ENCODE measurements around the gene CCR3.

CCR3 gene

GRCh38 chr3:46286947-46287565 is 44.8 kb downstream of the CCR3 start:
- Histone ChIP-seq H3K4me2 (ENCODE audit: insufficient read depth, low read length) (no peak overlapping the region), H3K36me3 (ENCODE audit: insufficient read depth, low read length) (no peaks in the 10 kb centered on the region), H3K4me1 (ENCODE audit: insufficient read depth, low read length) (peaks cover 27% of the 10 kb centered on the region), H4K20me1 (ENCODE audit: insufficient read depth, low read length) (no peaks in the 10 kb centered on the region), H2AFZ (ENCODE audit: low read depth, low read length) (no peak overlapping the region), H3K9me3 (ENCODE audit: insufficient read depth, low read length, severe bottlenecking) (no peaks in the 10 kb centered on the region), H3K79me2 (ENCODE audit: insufficient read depth, low read length) (no peaks in the 10 kb centered on the region), H3K27me3 (ENCODE audit: insufficient read depth, low read length, poor library complexity) (no peaks in the 10 kb centered on the region), H3K27ac (ENCODE audit: low read length) (no peak overlapping the region), H3K4me3 (ENCODE audit: low read depth in 1 of 2, low read length in 2 of 2) (no peak overlapping the region), H3K9ac (ENCODE audit: low read depth, low read length) (no peak overlapping the region)
- ATAC-seq (ENCODE audit: insufficient read depth, low read depth): no peak
- TF ChIP-seq CTCF (IDR thresholded peaks at IDR 0.05; ENCODE audit: borderline replicate concordance, extremely low read depth, low read length, poor library complexity, severe bottlenecking) (no peak), EZH2 (IDR thresholded peaks at IDR 0.05; ENCODE audit: borderline replicate concordance, low read depth, low read length, severe bottlenecking) (no peak)
- no peak for DNase-seq

GRCh38 chr3:46289551-46289950 is 47.3 kb downstream of the CCR3 start:
- no peaks in the 10 kb centered on the region for H4K20me1 ChIP-seq (ENCODE audit: insufficient read depth, low read length)
- no peak overlapping the region for H2AFZ ChIP-seq (ENCODE audit: low read depth, low read length)
- peaks cover 8% of the 10 kb centered on the region for H3K4me1 ChIP-seq (ENCODE audit: insufficient read depth, low read length)
- no peaks in the 10 kb centered on the region for H3K36me3 ChIP-seq (ENCODE audit: insufficient read depth, low read length)
- H3K79me2 ChIP-seq (ENCODE audit: insufficient read depth, low read length): no peaks in the 10 kb centered on the region
- no peaks in the 10 kb centered on the region for H3K9me3 ChIP-seq (ENCODE audit: insufficient read depth, low read length, severe bottlenecking)
- H3K4me3 ChIP-seq (ENCODE audit: low read depth in 1 of 2, low read length in 2 of 2): no peak overlapping the region
- TF ChIP-seq EZH2 (IDR thresholded peaks at IDR 0.05; ENCODE audit: borderline replicate concordance, low read depth, low read length, severe bottlenecking) (no peak), CTCF (IDR thresholded peaks at IDR 0.05; ENCODE audit: borderline replicate concordance, extremely low read depth, low read length, poor library complexity, severe bottlenecking) (no peak)
- H3K4me2 ChIP-seq (ENCODE audit: insufficient read depth, low read length): no peak overlapping the region
- H3K9ac ChIP-seq (ENCODE audit: low read depth, low read length): no peak overlapping the region
- no peak for DNase-seq
- ATAC-seq (ENCODE audit: insufficient read depth, low read depth): no peak
- no peak overlapping the region for H3K27ac ChIP-seq (ENCODE audit: low read length)
- no peaks in the 10 kb centered on the region for H3K27me3 ChIP-seq (ENCODE audit: insufficient read depth, low read length, poor library complexity)

GRCh38 chr3:46289966-46290365 is 47.7 kb downstream of the CCR3 start:
- no peaks in the 10 kb centered on the region for H3K9me3 ChIP-seq (ENCODE audit: insufficient read depth, low read length, severe bottlenecking)
- H3K9ac ChIP-seq (ENCODE audit: low read depth, low read length): no peak overlapping the region
- no peak overlapping the region for H2AFZ ChIP-seq (ENCODE audit: low read depth, low read length)
- DNase-seq (no peak), ATAC-seq (ENCODE audit: insufficient read depth, low read depth) (no peak)
- no peaks in the 10 kb centered on the region for H3K27me3 ChIP-seq (ENCODE audit: insufficient read depth, low read length, poor library complexity)
- no peaks in the 10 kb centered on the region for H4K20me1 ChIP-seq (ENCODE audit: insufficient read depth, low read length)
- no peak overlapping the region for H3K4me3 ChIP-seq (ENCODE audit: low read depth in 1 of 2, low read length in 2 of 2)
- H3K4me1 ChIP-seq (ENCODE audit: insufficient read depth, low read length): peaks cover 6% of the 10 kb centered on the region
- H3K36me3 ChIP-seq (ENCODE audit: insufficient read depth, low read length): no peaks in the 10 kb centered on the region
- TF ChIP-seq EZH2 (IDR thresholded peaks at IDR 0.05; ENCODE audit: borderline replicate concordance, low read depth, low read length, severe bottlenecking): no peak
- no peak for TF ChIP-seq CTCF (IDR thresholded peaks at IDR 0.05; ENCODE audit: borderline replicate concordance, extremely low read depth, low read length, poor library complexity, severe bottlenecking)
- no peaks in the 10 kb centered on the region for H3K79me2 ChIP-seq (ENCODE audit: insufficient read depth, low read length)
- H3K4me2 ChIP-seq (ENCODE audit: insufficient read depth, low read length): no peak overlapping the region
- no peak overlapping the region for H3K27ac ChIP-seq (ENCODE audit: low read length)

Data from DND-41 (cell line).